Activated naive CD4-positive, alpha-beta T cell treated with anti-CD3 and anti-CD28 coated beads, Interleukin-2, amount 50 U/mL, for 24 hours (primary cell): Measurements from ENCODE around the gene TMEM86A.

Experiments used
- H3K27ac Mint-ChIP-seq: one replicate; pipeline ENCODE4 v1.8.0; 2021; ENCODE audit warnings: mild to moderate bottlenecking, mixed read lengths
- H3K27me3 Mint-ChIP-seq: one replicate; pipeline ENCODE4 v1.8.0; 2021; ENCODE audit warnings: mixed read lengths
- H3K36me3 Mint-ChIP-seq: one replicate; pipeline ENCODE4 v1.8.0; 2021; ENCODE audit warnings: mixed read lengths
- H3K4me1 Mint-ChIP-seq: one replicate; pipeline ENCODE4 v1.8.0; 2021; ENCODE audit warnings: mixed read lengths
- H3K4me3 Mint-ChIP-seq: one replicate; pipeline ENCODE4 v1.8.0; 2021; ENCODE audit warnings: mild to moderate bottlenecking, mixed read lengths
- H3K9me3 Mint-ChIP-seq: one replicate; pipeline ENCODE4 v1.8.0; 2021; ENCODE audit warnings: mixed read lengths

TMEM86A gene

GRCh38 chr11:18707811-18708340, 9.3 kb downstream of the TMEM86A start:
- H3K36me3 Mint-ChIP-seq: no peaks in the 10 kb centered on the region
- H3K4me3 Mint-ChIP-seq: no peak overlapping the region
- H3K4me1 Mint-ChIP-seq: peaks cover 19% of the 10 kb centered on the region
- H3K9me3 Mint-ChIP-seq: no peaks in the 10 kb centered on the region
- H3K27ac Mint-ChIP-seq: no peak overlapping the region
- no peaks in the 10 kb centered on the region for H3K27me3 Mint-ChIP-seq

- Mint-ChIP-seq H3K27me3 (no peaks in the 10 kb centered on the region), H3K27ac (no peak overlapping the region), H3K9me3 (no peaks in the 10 kb centered on the region), H3K4me1 (peaks cover 19% of the 10 kb centered on the region), H3K36me3 (no peaks in the 10 kb centered on the region), H3K4me3 (no peak overlapping the region)
Measured at GRCh38 chr11:18709414-18709813, 10.8 kb downstream of the TMEM86A start.

- Mint-ChIP-seq H3K27me3 (no peaks in the 10 kb centered on the region), H3K4me1 (peaks cover 11% of the 10 kb centered on the region), H3K9me3 (no peaks in the 10 kb centered on the region), H3K4me3 (no peak overlapping the region), H3K36me3 (no peaks in the 10 kb centered on the region), H3K27ac (no peak overlapping the region)
Measured at GRCh38 chr11:18710545-18710944, 12.0 kb downstream of the TMEM86A start.

GRCh38 chr11:18713646-18714442, 15.3 kb downstream of the TMEM86A start:
- no peaks in the 10 kb centered on the region for H3K9me3 Mint-ChIP-seq
- no peak overlapping the region for H3K4me3 Mint-ChIP-seq
- no peaks in the 10 kb centered on the region for H3K27me3 Mint-ChIP-seq
- no peak overlapping the region for H3K27ac Mint-ChIP-seq
- no peaks in the 10 kb centered on the region for H3K36me3 Mint-ChIP-seq
- no peaks in the 10 kb centered on the region for H3K4me1 Mint-ChIP-seq

GRCh38 chr11:18714443-18714780, 15.8 kb downstream of the TMEM86A start:
- Mint-ChIP-seq H3K27ac (no peak overlapping the region), H3K9me3 (no peaks in the 10 kb centered on the region), H3K4me3 (no peak overlapping the region)

GRCh38 chr11:18715476-18715875, 16.9 kb downstream of the TMEM86A start:
- Mint-ChIP-seq H3K27me3 (no peaks in the 10 kb centered on the region), H3K9me3 (no peaks in the 10 kb centered on the region), H3K4me3 (no peak overlapping the region), H3K27ac (no peak overlapping the region), H3K4me1 (peaks cover 4% of the 10 kb centered on the region), H3K36me3 (no peaks in the 10 kb centered on the region)

More at GRCh38 chr11:18714443-18714780, 15.8 kb downstream of the TMEM86A start:
- Mint-ChIP-seq H3K4me1 (no peaks in the 10 kb centered on the region), H3K27me3 (no peaks in the 10 kb centered on the region), H3K36me3 (no peaks in the 10 kb centered on the region)

- H3K4me3 Mint-ChIP-seq: peak overlapping the region; percentile 94
- H3K4me1 Mint-ChIP-seq: peaks cover 11% of the 10 kb centered on the region
- H3K27ac Mint-ChIP-seq: no peak overlapping the region
- no peaks in the 10 kb centered on the region for H3K27me3 Mint-ChIP-seq
- no peaks in the 10 kb centered on the region for H3K9me3 Mint-ChIP-seq
- no peaks in the 10 kb centered on the region for H3K36me3 Mint-ChIP-seq
Measured at GRCh38 chr11:18720091-18720807, 21.7 kb downstream of the TMEM86A start.

GRCh38 chr11:18720808-18721560, 22.4 kb downstream of the TMEM86A start:
- H3K36me3 Mint-ChIP-seq: no peaks in the 10 kb centered on the region
- H3K27me3 Mint-ChIP-seq: no peaks in the 10 kb centered on the region
- no peaks in the 10 kb centered on the region for H3K9me3 Mint-ChIP-seq
- peak overlapping the region; percentile 94 for H3K4me3 Mint-ChIP-seq
- H3K4me1 Mint-ChIP-seq: peaks cover 11% of the 10 kb centered on the region
- no peak overlapping the region for H3K27ac Mint-ChIP-seq

GRCh38 chr11:18721561-18722292, 23.1 kb downstream of the TMEM86A start:
- Mint-ChIP-seq H3K27ac (no peak overlapping the region), H3K36me3 (no peaks in the 10 kb centered on the region), H3K9me3 (no peaks in the 10 kb centered on the region), H3K27me3 (no peaks in the 10 kb centered on the region), H3K4me1 (peaks cover 11% of the 10 kb centered on the region), H3K4me3 (peak overlapping the region; percentile 94)

GRCh38 chr11:18722293-18722637, 23.7 kb downstream of the TMEM86A start:
- peak overlapping the region; percentile 94 for H3K4me3 Mint-ChIP-seq

GRCh38 chr11:18723991-18724390, 25.4 kb downstream of the TMEM86A start:
- peaks cover 21% of the 10 kb centered on the region for H3K4me1 Mint-ChIP-seq
- no peaks in the 10 kb centered on the region for H3K27me3 Mint-ChIP-seq
- H3K9me3 Mint-ChIP-seq: no peaks in the 10 kb centered on the region
- no peak overlapping the region for H3K27ac Mint-ChIP-seq
- no peaks in the 10 kb centered on the region for H3K36me3 Mint-ChIP-seq
- no peak overlapping the region for H3K4me3 Mint-ChIP-seq

More at GRCh38 chr11:18722293-18722637, 23.7 kb downstream of the TMEM86A start:
- H3K4me1 Mint-ChIP-seq: peaks cover 11% of the 10 kb centered on the region
- H3K36me3 Mint-ChIP-seq: no peaks in the 10 kb centered on the region
- no peaks in the 10 kb centered on the region for H3K9me3 Mint-ChIP-seq
- no peak overlapping the region for H3K27ac Mint-ChIP-seq
- no peaks in the 10 kb centered on the region for H3K27me3 Mint-ChIP-seq

- Mint-ChIP-seq H3K27ac (no peak within 1 kb of the TSS), H3K4me3 (no peak within 1 kb of the TSS), H3K27me3 (no peaks in the 10 kb centered on the region), H3K4me1 (peaks cover 13% of the 10 kb centered on the region), H3K36me3 (no peaks in the 10 kb centered on the region), H3K9me3 (no peaks in the 10 kb centered on the region)
Measured at GRCh38 chr11:18726040-18726439, 27.5 kb downstream of the TMEM86A start, which contains the start of gene IGSF22. Gene IGSF22 (minus strand): TSS chr11:18726188. CDS start chr11:18724236, 1,952 bp downstream.

GRCh38 chr11:18727479-18728236, 29.1 kb downstream of the TMEM86A start:
- Mint-ChIP-seq H3K27me3 (no peaks in the 10 kb centered on the region), H3K4me1 (peaks cover 14% of the 10 kb centered on the region), H3K4me3 (no peak overlapping the region), H3K27ac (peak overlapping the region; percentile 1), H3K36me3 (no peaks in the 10 kb centered on the region), H3K9me3 (no peaks in the 10 kb centered on the region)

- Mint-ChIP-seq H3K36me3 (no peaks in the 10 kb centered on the region), H3K27ac (no peak overlapping the region), H3K27me3 (no peaks in the 10 kb centered on the region), H3K4me1 (peaks cover 14% of the 10 kb centered on the region), H3K4me3 (no peak overlapping the region), H3K9me3 (no peaks in the 10 kb centered on the region)
Measured at GRCh38 chr11:18728658-18729057, 30.1 kb downstream of the TMEM86A start.
